Gastroesophageal sphincter (tissue), 4 donors: ENCODE measurements around the gene PCNA. TPM values are rescaled to one million over a fixed set of nuclear protein-coding genes. Genes with fewer than 3 reads are reported as not detected.
"Not testable (repeated sequence)": the region's sequence is repeated elsewhere in the genome, so short reads cannot be mapped to it uniquely, and the experiment has no call there.

Experiments
- ATAC-seq: fragments of 150-250 bp; one replicate; pipeline ENCODE4 v1.9.1; 2016; ENCODE audit warnings: mild to moderate bottlenecking, moderate library complexity
- H3K27ac ChIP-seq, 4 donors: fragments of 200-600 bp; sonication (generic) in 3 of 4; 1 replicate in 3 of 4; 2 replicates in 1 of 4; pipeline ENCODE4 v1.5.1; 2016 to 2019
- H3K27me3 ChIP-seq: fragments of 200-600 bp; sonication (generic); one replicate; pipeline ENCODE4 v1.5.1; 2019
- H3K36me3 ChIP-seq, 2 donors: fragments of 200-600 bp; sonication (generic); one replicate each; pipeline ENCODE4 v1.5.1; 2019; ENCODE audit warnings: control low read depth in 1 of 2
- H3K4me1 ChIP-seq, 3 donors: fragments of 200-600 bp; sonication (generic); 1 replicate in 2 of 3; 2 replicates in 1 of 3; pipeline ENCODE4 v1.5.1; 2016 to 2019; ENCODE audit warnings: control low read depth in 2 of 3
- H3K4me3 ChIP-seq, 2 donors: fragments of 200-600 bp; sonication (generic); one replicate each; pipeline ENCODE4 v1.5.1; 2019; ENCODE audit warnings: mild to moderate bottlenecking in 1 of 2, moderate library complexity in 1 of 2
- H3K9me3 ChIP-seq, 3 donors: fragments of 200-600 bp; sonication (generic); one replicate each; pipeline ENCODE4 v1.5.1; 2017 to 2019; ENCODE audit warnings: control low read depth in 2 of 3
- EP300 ChIP-seq: sonication (generic); formaldehyde crosslinking; IDR thresholded peaks from one replicate; pipeline ENCODE4 v1.6.1; 2017; ENCODE audit warnings: antibody characterized with exemption, mild to moderate bottlenecking
- POLR2A ChIP-seq, 2 donors: fragments of 450-650 bp; IDR thresholded peaks; one replicate each; pipeline ENCODE4 v1.6.1; 2017; ENCODE audit warnings: antibody characterized with exemption in 2 of 2, mild to moderate bottlenecking in 2 of 2, moderate library complexity in 1 of 2
- POLR2AphosphoS5 ChIP-seq: sonication (generic); formaldehyde crosslinking; IDR thresholded peaks from one replicate; pipeline ENCODE4 v1.6.1; 2017; ENCODE audit warnings: antibody characterized with exemption
- WGBS, 2 donors: methylation state at CpG; one replicate each; pipeline ENCODE4 v1.1.5; 2018; ENCODE audit warnings: low coverage in 1 of 2; 5-methylcytosine and 5-hydroxymethylcytosine counted together
- total RNA-seq, 4 donors: library from RNA; depleted of rRNA; stranded (reverse); fragments of >200 nt; gene quantifications; one replicate each; pipeline ENCODE4 v1.1.0, GENCODE V29; 2016
- TF ChIP-seq, protein P1 (sequence below), 4 experiments: fragments of 200-600 bp in 2 of 4; fragments of 450-650 bp in 2 of 4; sonication (generic) in 1 of 4; IDR thresholded peaks; one replicate each; pipeline ENCODE4 v1.5.1; 2017 to 2019; ENCODE audit warnings: antibody characterized with exemption in 4 of 4, mild to moderate bottlenecking in 2 of 4, moderate library complexity in 2 of 4

PCNA gene
- total RNA-seq, 4 donors from 2014 or later = 21.9 to 52.8 (median 39.2) TPM

DNA sequence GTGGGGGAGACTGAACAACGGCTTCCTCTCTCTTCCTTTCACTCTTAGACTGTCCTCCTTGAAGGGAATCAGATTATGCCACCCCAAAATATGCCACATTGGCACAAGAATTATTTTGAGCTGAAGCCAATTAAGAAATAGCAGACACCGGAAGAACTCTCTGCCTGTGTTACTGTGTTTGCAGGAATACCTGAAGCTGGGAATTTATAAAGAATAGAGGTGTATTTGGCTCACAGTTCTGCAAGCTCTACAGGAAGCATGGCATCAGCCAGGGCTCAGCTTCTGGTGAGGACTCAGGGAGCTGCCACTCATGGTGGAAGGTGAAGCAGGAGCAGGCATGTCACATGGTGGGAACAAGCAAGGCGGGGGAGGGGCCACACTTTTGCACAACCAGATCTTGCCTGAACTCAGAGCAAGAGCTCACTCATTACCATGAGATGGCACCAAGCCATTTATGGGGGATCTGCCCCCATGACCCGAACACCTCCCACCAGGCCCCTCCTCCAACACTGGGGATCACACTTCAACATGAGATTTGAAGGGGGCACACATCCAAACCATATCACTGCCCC, 46.0 kb downstream of the PCNA start:
- H3K9me3 ChIP-seq = no peaks in the 10 kb centered on the region
- 82 to 83% methylated on average over 2 to 3 of the region's 4 CpGs for WGBS, 2 donors
- H3K27me3 ChIP-seq = no peaks in the 10 kb centered on the region
- peak overlapping the region in 3 of 4 donors; percentile 41 to 57 (median 49) for H3K27ac ChIP-seq
- no peaks in the 10 kb centered on the region for H3K36me3 ChIP-seq
- H3K4me1 ChIP-seq = peaks cover 0 to 23% (median 9%) of the 10 kb centered on the region in 3 donors
- TF ChIP-seq POLR2A (IDR thresholded peaks at IDR 0.05) (no peak), POLR2AphosphoS5 (no peak), EP300 (no peak)
- TF ChIP-seq, protein P1, sequence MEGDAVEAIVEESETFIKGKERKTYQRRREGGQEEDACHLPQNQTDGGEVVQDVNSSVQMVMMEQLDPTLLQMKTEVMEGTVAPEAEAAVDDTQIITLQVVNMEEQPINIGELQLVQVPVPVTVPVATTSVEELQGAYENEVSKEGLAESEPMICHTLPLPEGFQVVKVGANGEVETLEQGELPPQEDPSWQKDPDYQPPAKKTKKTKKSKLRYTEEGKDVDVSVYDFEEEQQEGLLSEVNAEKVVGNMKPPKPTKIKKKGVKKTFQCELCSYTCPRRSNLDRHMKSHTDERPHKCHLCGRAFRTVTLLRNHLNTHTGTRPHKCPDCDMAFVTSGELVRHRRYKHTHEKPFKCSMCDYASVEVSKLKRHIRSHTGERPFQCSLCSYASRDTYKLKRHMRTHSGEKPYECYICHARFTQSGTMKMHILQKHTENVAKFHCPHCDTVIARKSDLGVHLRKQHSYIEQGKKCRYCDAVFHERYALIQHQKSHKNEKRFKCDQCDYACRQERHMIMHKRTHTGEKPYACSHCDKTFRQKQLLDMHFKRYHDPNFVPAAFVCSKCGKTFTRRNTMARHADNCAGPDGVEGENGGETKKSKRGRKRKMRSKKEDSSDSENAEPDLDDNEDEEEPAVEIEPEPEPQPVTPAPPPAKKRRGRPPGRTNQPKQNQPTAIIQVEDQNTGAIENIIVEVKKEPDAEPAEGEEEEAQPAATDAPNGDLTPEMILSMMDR (IDR thresholded peaks at IDR 0.05) = no peak
- ATAC-seq = no peak
- H3K4me3 ChIP-seq = no peak overlapping the region

DNA sequence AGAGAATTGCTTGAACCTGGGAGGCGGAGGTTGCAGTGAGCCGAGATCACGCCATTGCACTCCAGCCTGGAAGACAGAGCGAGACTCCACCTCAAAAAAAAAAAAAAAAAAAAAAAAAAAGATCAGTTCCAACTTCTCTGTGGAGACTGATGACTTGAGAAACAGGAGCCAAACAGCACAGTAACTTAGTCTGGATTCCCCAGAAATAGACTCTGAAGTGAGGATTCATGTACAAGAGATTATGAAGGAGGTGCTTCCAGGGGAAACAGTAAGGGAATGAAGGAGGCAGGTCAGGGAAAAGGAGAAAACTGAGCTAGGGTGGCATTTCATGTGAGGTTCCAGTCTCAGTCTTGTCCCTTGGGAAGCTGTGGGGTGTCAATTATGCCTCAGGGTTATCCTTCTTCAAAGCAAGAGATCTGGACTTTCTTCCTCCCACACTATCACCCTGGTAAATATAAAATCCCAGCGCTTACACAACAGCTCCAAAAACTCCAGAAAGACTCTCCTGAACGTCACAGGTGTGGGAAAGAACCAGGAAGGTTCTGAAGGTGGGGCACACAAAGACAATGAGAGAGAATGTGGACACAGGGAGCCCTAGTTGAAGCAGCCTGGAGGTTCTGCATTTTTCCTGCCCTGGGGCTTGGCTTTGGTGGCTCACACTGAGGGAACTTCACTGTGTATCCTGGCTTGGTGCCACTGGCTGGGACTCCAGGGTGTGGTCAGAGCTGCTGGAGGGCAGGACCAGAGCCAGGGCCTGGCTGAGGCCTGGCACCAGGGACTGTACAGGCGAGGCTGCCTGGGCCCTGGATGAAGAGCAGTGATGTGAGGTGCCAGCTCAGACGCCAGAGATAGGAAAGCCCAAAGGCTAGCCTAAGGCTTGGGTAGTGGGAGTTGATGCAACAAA, 46.8 kb downstream of the PCNA start:
- Histone ChIP-seq H3K4me1 (peaks cover 0 to 19% (median 9%) of the 10 kb centered on the region in 3 donors), H3K4me3 (no peak overlapping the region), H3K27me3 (no peaks in the 10 kb centered on the region), H3K9me3 (no peaks in the 10 kb centered on the region), H3K36me3 (no peaks in the 10 kb centered on the region), H3K27ac (peak overlapping the region in 3 of 4 donors; percentile 41 to 57 (median 49))
- TF ChIP-seq POLR2A (IDR thresholded peaks at IDR 0.05) (no peak), POLR2AphosphoS5 (peak; percentile 11)
- WGBS, 2 donors = 15 to 40% methylated on average over 1 to 4 of the region's 8 CpGs
- peak; percentile 92 for ATAC-seq

DNA sequence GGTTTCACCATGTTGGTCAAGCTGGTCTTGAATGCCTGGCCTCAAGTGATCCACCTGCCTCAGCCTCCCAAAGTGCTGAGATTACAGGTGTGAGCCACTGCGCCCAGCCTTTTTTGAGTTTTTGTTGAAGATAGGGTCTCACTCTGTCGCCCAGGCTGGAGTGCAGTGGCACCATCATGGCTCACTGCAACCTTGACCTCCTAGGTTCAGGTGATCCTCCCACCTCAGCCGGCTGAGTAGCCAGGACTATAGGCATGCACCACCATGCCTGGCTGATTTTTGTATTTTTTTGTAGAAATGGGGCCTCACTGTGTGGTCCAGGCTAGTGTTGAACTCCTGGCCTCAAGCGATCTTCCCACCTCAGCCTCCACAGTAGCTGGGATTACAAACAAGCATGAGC, 47.8 kb downstream of the PCNA start:
- ATAC-seq, H3K4me3 ChIP-seq, H3K36me3 ChIP-seq, H3K27me3 ChIP-seq, H3K27ac ChIP-seq, H3K9me3 ChIP-seq: not testable (repeated sequence)
- peaks cover 0 to 17% (median 9%) of the 10 kb centered on the region in 3 donors for H3K4me1 ChIP-seq
- 100% methylated on average over 1 to 2 of the region's 4 CpGs for WGBS, 2 donors

DNA sequence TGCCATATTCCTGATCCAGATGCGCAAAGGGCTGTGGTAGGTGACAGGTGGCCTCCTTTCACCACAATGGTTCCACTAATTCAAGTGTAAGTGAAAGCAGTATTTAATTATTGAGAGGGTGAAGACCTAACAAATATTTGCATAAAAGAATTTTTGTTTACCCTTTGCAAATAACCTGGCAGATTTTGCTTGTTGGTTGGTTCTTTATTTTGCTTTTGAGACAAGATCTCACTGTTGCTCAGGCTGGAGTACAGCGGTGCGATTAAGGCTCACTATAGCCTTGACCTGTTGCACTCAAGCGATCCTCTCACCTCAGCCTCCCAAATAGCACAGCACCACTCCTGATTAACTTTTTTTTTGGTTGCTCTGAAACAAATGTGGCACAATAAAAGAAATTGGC, 49.2 kb downstream of the PCNA start:
- peaks cover 0 to 17% (median 9%) of the 10 kb centered on the region in 3 donors for H3K4me1 ChIP-seq
- H3K27me3 ChIP-seq = no peaks in the 10 kb centered on the region
- ATAC-seq = no peak
- no peaks in the 10 kb centered on the region for H3K36me3 ChIP-seq
- no peak overlapping the region for H3K4me3 ChIP-seq
- H3K27ac ChIP-seq = no peak overlapping the region
- no peaks in the 10 kb centered on the region for H3K9me3 ChIP-seq
- TF ChIP-seq POLR2A (IDR thresholded peaks at IDR 0.05) (no peak), POLR2AphosphoS5 (no peak), EP300 (no peak)
- TF ChIP-seq, protein P1 (IDR thresholded peaks at IDR 0.05) = no peak
- 98 to 100% methylated on average over 4 of the region's 4 CpGs for WGBS, 2 donors

DNA sequence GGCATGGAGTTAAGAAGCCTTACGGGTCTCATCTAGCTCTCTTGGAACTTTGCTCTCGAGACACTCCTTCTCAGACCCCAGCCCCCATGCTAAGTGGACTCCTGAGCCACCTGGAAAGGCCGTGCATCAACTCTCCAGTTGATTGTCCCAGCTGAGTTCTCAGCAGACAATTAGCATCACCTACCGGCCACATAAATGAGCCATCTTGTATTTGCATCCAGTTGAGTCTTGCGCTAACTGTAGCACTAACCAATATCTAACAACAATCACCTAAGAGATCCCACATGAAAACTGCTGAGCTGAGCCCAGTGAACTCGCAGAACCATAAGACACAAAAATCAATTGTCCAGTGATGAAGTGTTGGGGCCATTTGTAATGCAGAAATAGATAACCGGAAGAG, 49.7 kb downstream of the PCNA start:
- no peak for ATAC-seq

More for the DNA sequence above, 49.7 kb downstream of the PCNA start:
- 91 to 94% methylated on average over 2 to 3 of the region's 7 CpGs for WGBS, 2 donors
- no peaks in the 10 kb centered on the region for H3K27me3 ChIP-seq
- TF ChIP-seq POLR2AphosphoS5 (no peak), EP300 (no peak), POLR2A (IDR thresholded peaks at IDR 0.05) (no peak)
- TF ChIP-seq, protein P1 (IDR thresholded peaks at IDR 0.05) = no peak
- no peaks in the 10 kb centered on the region for H3K36me3 ChIP-seq
- no peak overlapping the region for H3K4me3 ChIP-seq
- peaks cover 0 to 17% (median 9%) of the 10 kb centered on the region in 3 donors for H3K4me1 ChIP-seq
- no peaks in the 10 kb centered on the region for H3K9me3 ChIP-seq
- H3K27ac ChIP-seq = no peak overlapping the region
